Panc1 (cell line): ENCODE measurements around the gene PDE4B. TPM values are rescaled to one million over a fixed set of nuclear protein-coding genes. Genes with fewer than 3 reads are reported as not detected.

Source experiments
- ATAC-seq: fragments of 200-7000 bp; cut with Tn5 transposase; 2 replicates; pipeline ENCODE4 v1.9.1; 2020; ENCODE audit warnings: mild to moderate bottlenecking, moderate library complexity
- BruUV-seq: library from RNA; stranded (reverse); fragments of 400-500 nt; replicated peaks from 2 replicates; lab custom pipeline; 2021; lab: Mats Ljungman, UMichigan
- CTCF ChIA-PET: fragments of 300-600 bp; sonication (Branson Sonifier 250); formaldehyde crosslinking; loops from one replicate; lab custom pipeline; 2022; ENCODE audit warnings: antibody characterized with exemption; lab: Charles Lee
- POLR2A ChIA-PET: fragments of 300-600 bp; sonication (Branson Sonifier 250); formaldehyde crosslinking; loops from one replicate; lab custom pipeline; 2022; ENCODE audit warnings: antibody characterized with exemption; lab: Charles Lee
- DNase-seq: peaks from one replicate; pipeline ENCODE4 v3.0.0-alpha.2; 2010; ENCODE audit warnings: low read depth, low spot score
- H3K27ac ChIP-seq: 2 replicates; pipeline ENCODE4 v1.5.1; 2011; ENCODE audit warnings: mild to moderate bottlenecking, low read length, inconsistent platforms
- H3K27me3 ChIP-seq: fragments of 200-500 bp; sonication (Bioruptor generic); 2 replicates; pipeline ENCODE4 v1.6.0; 2014; ENCODE audit warnings: low read length, inconsistent platforms; ENCODE audit not compliant: control insufficient read depth, insufficient read depth
- H3K36me3 ChIP-seq: fragments of 200-500 bp; sonication (Bioruptor generic); 2 replicates; pipeline ENCODE4 v1.5.1; 2014; ENCODE audit warnings: inconsistent platforms, mild to moderate bottlenecking, low read length, moderate library complexity; ENCODE audit not compliant: control insufficient read depth, insufficient read depth
- H3K4me1 ChIP-seq: 2 replicates; pipeline ENCODE4 v1.5.1; 2011; ENCODE audit warnings: inconsistent platforms, mild to moderate bottlenecking, low read length, moderate library complexity; ENCODE audit not compliant: control insufficient read depth, insufficient read depth
- H3K4me3 ChIP-seq, 2 experiments: 2 replicates each; pipeline ENCODE4 v1.5.1; 2011 to 2012; ENCODE audit warnings: low read depth in 2 of 2, low read length in 2 of 2, mild to moderate bottlenecking in 2 of 2, inconsistent platforms in 1 of 2, moderate library complexity in 1 of 2
- H3K9me3 ChIP-seq: fragments of 200-500 bp; sonication (Bioruptor generic); 2 replicates; pipeline ENCODE4 v1.5.1; 2014; ENCODE audit warnings: low read depth, mild to moderate bottlenecking, inconsistent platforms, low read length, moderate library complexity; ENCODE audit not compliant: control insufficient read depth, insufficient read depth
- POLR2AphosphoS5 ChIP-seq: IDR thresholded peaks from 2 replicates; pipeline ENCODE4 v1.6.1; 2012; ENCODE audit warnings: mild to moderate bottlenecking, low read depth, low read length, moderate library complexity
- SIN3A ChIP-seq: IDR thresholded peaks from 2 replicates; pipeline ENCODE4 v1.6.1; 2012; ENCODE audit warnings: low read depth, mild to moderate bottlenecking, low read length, moderate library complexity, borderline replicate concordance; ENCODE audit not compliant: insufficient read depth
- TCF7L2 ChIP-seq: IDR thresholded peaks from 2 replicates; pipeline ENCODE4 v1.6.1; 2011; ENCODE audit warnings: mild to moderate bottlenecking, low read depth, low read length, inconsistent platforms
- in situ Hi-C: cut with HindIII; loops from 2 replicates; pipeline ENCODE4 v1.10.0; 2016; ENCODE audit warnings: low sequenced_read_pairs, low pct_unique_long_range_greater_than_20kb
- intact Hi-C: fragments of 100-400 bp; cut with micrococcal nuclease; formaldehyde crosslinking; loops from one replicate; pipeline ENCODE4 v1.10.0; 2022; ENCODE audit not compliant: unreplicated experiment
- total RNA-seq: library from RNA; stranded (reverse); gene quantifications from one replicate; pipeline ENCODE4 v1.2.1, GENCODE V29; 2021; ENCODE audit not compliant: unreplicated experiment
- TF ChIP-seq, protein P1 (sequence below): fragments of 450-650 bp; IDR thresholded peaks from 2 replicates; pipeline ENCODE4 v1.5.1; 2017; ENCODE audit warnings: mild to moderate bottlenecking
- TF ChIP-seq, protein P2 (sequence below), 2 experiments: IDR thresholded peaks; 2 replicates each; pipeline ENCODE4 v1.6.1; 2011 to 2012; ENCODE audit warnings: low read depth in 2 of 2, control low read depth in 1 of 2, low read length in 1 of 2, mild to moderate bottlenecking in 1 of 2, moderate library complexity in 1 of 2; ENCODE audit not compliant: insufficient read depth in 1 of 2

PDE4B gene
- total RNA-seq, 1 experiment from 2014 or later: 0.26 TPM

DNA sequence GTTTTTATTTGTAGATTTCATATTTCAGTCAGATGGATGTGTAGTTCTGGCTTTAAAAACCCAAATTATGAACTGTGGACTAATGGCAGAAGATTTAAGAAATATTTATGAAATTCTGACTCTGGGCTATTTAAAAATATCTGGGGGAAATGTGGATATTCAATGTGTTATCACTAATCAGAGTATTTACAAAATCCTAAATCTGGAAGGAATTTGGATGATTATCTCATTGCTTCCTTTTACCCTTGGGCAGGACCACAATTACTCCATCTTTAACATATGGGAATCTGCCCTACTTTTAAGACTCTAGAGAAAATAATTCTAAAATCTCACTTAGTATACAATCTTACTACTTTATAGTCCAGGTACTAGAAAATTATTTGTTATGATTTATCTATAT, 203.2 kb downstream of the PDE4B start:
- Histone ChIP-seq H3K9me3 (no peaks in the 10 kb centered on the region), H3K4me1 (no peaks in the 10 kb centered on the region), H3K27me3 (no peaks in the 10 kb centered on the region), H3K27ac (no peak overlapping the region), H3K36me3 (no peaks in the 10 kb centered on the region), H3K4me3 (no peak overlapping the region)
- TF ChIP-seq TCF7L2 (no peak), POLR2AphosphoS5 (no peak), SIN3A (no peak)
- TF ChIP-seq, protein P1, sequence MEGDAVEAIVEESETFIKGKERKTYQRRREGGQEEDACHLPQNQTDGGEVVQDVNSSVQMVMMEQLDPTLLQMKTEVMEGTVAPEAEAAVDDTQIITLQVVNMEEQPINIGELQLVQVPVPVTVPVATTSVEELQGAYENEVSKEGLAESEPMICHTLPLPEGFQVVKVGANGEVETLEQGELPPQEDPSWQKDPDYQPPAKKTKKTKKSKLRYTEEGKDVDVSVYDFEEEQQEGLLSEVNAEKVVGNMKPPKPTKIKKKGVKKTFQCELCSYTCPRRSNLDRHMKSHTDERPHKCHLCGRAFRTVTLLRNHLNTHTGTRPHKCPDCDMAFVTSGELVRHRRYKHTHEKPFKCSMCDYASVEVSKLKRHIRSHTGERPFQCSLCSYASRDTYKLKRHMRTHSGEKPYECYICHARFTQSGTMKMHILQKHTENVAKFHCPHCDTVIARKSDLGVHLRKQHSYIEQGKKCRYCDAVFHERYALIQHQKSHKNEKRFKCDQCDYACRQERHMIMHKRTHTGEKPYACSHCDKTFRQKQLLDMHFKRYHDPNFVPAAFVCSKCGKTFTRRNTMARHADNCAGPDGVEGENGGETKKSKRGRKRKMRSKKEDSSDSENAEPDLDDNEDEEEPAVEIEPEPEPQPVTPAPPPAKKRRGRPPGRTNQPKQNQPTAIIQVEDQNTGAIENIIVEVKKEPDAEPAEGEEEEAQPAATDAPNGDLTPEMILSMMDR: no peak
- TF ChIP-seq, protein P2, sequence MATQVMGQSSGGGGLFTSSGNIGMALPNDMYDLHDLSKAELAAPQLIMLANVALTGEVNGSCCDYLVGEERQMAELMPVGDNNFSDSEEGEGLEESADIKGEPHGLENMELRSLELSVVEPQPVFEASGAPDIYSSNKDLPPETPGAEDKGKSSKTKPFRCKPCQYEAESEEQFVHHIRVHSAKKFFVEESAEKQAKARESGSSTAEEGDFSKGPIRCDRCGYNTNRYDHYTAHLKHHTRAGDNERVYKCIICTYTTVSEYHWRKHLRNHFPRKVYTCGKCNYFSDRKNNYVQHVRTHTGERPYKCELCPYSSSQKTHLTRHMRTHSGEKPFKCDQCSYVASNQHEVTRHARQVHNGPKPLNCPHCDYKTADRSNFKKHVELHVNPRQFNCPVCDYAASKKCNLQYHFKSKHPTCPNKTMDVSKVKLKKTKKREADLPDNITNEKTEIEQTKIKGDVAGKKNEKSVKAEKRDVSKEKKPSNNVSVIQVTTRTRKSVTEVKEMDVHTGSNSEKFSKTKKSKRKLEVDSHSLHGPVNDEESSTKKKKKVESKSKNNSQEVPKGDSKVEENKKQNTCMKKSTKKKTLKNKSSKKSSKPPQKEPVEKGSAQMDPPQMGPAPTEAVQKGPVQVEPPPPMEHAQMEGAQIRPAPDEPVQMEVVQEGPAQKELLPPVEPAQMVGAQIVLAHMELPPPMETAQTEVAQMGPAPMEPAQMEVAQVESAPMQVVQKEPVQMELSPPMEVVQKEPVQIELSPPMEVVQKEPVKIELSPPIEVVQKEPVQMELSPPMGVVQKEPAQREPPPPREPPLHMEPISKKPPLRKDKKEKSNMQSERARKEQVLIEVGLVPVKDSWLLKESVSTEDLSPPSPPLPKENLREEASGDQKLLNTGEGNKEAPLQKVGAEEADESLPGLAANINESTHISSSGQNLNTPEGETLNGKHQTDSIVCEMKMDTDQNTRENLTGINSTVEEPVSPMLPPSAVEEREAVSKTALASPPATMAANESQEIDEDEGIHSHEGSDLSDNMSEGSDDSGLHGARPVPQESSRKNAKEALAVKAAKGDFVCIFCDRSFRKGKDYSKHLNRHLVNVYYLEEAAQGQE (IDR thresholded peaks at IDR 0.05; ENCODE audit: insufficient read depth in 1 of 2, low read depth in 2 of 2, low read length in 1 of 2): no peak
- in situ Hi-C loops: no loop called here
- BruUV-seq: no TSS peak
- ATAC-seq: no peak
- POLR2A ChIA-PET: no interaction called here
- CTCF ChIA-PET: no interaction called here
- intact Hi-C loops: no loop called here
- DNase-seq: no peak

DNA sequence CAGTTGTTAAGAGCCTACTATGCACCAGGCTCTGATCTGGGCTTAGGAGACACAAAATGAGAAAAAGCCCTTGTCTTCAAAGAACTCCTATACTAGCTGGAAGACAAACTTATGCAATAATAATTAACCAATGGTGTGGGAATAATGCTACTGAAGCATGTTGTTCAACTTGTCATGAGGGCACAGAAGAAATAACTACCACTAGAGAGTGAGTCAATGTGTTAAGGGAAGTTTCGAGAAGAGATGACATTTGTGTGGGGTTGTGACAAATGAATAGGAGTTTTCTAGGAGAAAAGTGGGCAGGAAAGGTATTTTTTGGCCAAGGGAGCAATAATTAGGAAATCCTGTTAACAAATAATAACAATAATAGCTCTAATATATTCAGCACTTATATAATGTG, 205.0 kb downstream of the PDE4B start:
- H3K27me3 ChIP-seq: no peaks in the 10 kb centered on the region
- H3K4me1 ChIP-seq: no peaks in the 10 kb centered on the region
- no peaks in the 10 kb centered on the region for H3K36me3 ChIP-seq
- ATAC-seq (no peak), DNase-seq (no peak)
- no peak overlapping the region for H3K27ac ChIP-seq
- TF ChIP-seq TCF7L2 (no peak), POLR2AphosphoS5 (no peak), SIN3A (no peak)
- TF ChIP-seq, protein P2 (IDR thresholded peaks at IDR 0.05; ENCODE audit: insufficient read depth in 1 of 2, low read depth in 2 of 2, low read length in 1 of 2): no peak
- TF ChIP-seq, protein P1: no peak
- H3K4me3 ChIP-seq: no peak overlapping the region
- in situ Hi-C loops: no loop called here
- POLR2A ChIA-PET: no interaction called here
- no TSS peak for BruUV-seq
- CTCF ChIA-PET: no interaction called here
- no peaks in the 10 kb centered on the region for H3K9me3 ChIP-seq
- intact Hi-C loops: no loop called here
